HepG2 (cell line): Measurements from ENCODE around the gene TCFL5. TPM values are rescaled to one million over a fixed set of nuclear protein-coding genes. Genes with fewer than 3 reads are reported as not detected.

ENCODE experiments used
- ATF7-NPFF ChIP-seq: sonication (generic); formaldehyde crosslinking; IDR thresholded peaks from 2 replicates; pipeline ENCODE4 v1.8.1; 2023; ENCODE audit warnings: mild to moderate bottlenecking, low read depth, missing genetic modification reagents, moderate library complexity
- BRD4 ChIP-seq: sonication (generic); formaldehyde crosslinking; IDR thresholded peaks from 2 replicates; pipeline ENCODE4 v1.4.0; 2020; ENCODE audit warnings: missing genetic modification reagents
- CENPX ChIP-seq: sonication (generic); formaldehyde crosslinking; IDR thresholded peaks from 2 replicates; pipeline ENCODE4 v1.9.0; 2021; ENCODE audit warnings: mild to moderate bottlenecking, missing genetic modification reagents, moderate library complexity
- FOXK2 ChIP-seq: fragments of 450-650 bp; IDR thresholded peaks from 2 replicates; pipeline ENCODE4 v1.6.1; 2016
- HMG20A ChIP-seq: IDR thresholded peaks from 2 replicates; pipeline ENCODE4 v1.6.1; 2016; ENCODE audit warnings: borderline replicate concordance
- HOXA9 ChIP-seq: sonication (generic); formaldehyde crosslinking; IDR thresholded peaks from 2 replicates; pipeline ENCODE4 v1.8.1; 2022; ENCODE audit warnings: missing genetic modification reagents, mild to moderate bottlenecking, moderate library complexity, borderline replicate concordance
- IRF2 ChIP-seq: IDR thresholded peaks from 2 replicates; pipeline ENCODE4 v1.6.1; 2018; ENCODE audit warnings: missing genetic modification reagents, missing compliant biosample characterization
- JUNB ChIP-seq: sonication (generic); formaldehyde crosslinking; IDR thresholded peaks from 2 replicates; pipeline ENCODE4 v1.8.0; 2022; ENCODE audit warnings: missing genetic modification reagents, mild to moderate bottlenecking, borderline replicate concordance
- KAT2B ChIP-seq: fragments of 150-350 bp; IDR thresholded peaks from 2 replicates; pipeline ENCODE4 v1.6.1; 2014; ENCODE audit warnings: low read depth, low read length, borderline replicate concordance
- KAT8 ChIP-seq: IDR thresholded peaks from 2 replicates; pipeline ENCODE4 v1.6.1; 2016; ENCODE audit warnings: missing genetic modification reagents, missing compliant biosample characterization
- NFIC ChIP-seq: IDR thresholded peaks from 2 replicates; pipeline ENCODE4 v1.6.1; 2012; ENCODE audit warnings: mild to moderate bottlenecking, low read length, inconsistent platforms
- PHF5A ChIP-seq: IDR thresholded peaks from one replicate; pipeline ENCODE4 v1.6.1; 2018; ENCODE audit warnings: low read depth, missing genetic modification reagents; ENCODE audit not compliant: unreplicated experiment
- SOX5 ChIP-seq: IDR thresholded peaks from 2 replicates; pipeline ENCODE4 v1.6.1; 2016; ENCODE audit warnings: borderline replicate concordance
- ZNF232 ChIP-seq: sonication (generic); formaldehyde crosslinking; IDR thresholded peaks from 2 replicates; pipeline ENCODE4 v1.4.0; 2020; ENCODE audit warnings: missing genetic modification reagents, borderline replicate concordance
- ZNF549 ChIP-seq: sonication (generic); formaldehyde crosslinking; IDR thresholded peaks from 2 replicates; pipeline ENCODE4 v1.5.0; 2020; ENCODE audit warnings: missing genetic modification reagents
- ZNF558 ChIP-seq: sonication (generic); formaldehyde crosslinking; IDR thresholded peaks from 2 replicates; pipeline ENCODE4 v1.9.0; 2022; ENCODE audit warnings: mild to moderate bottlenecking, missing genetic modification reagents, borderline replicate concordance
- ZNF577 ChIP-seq: sonication (generic); formaldehyde crosslinking; IDR thresholded peaks from 2 replicates; pipeline ENCODE4 v1.4.0; 2020; ENCODE audit warnings: mild to moderate bottlenecking, low read depth, missing genetic modification reagents, borderline replicate concordance
- ZNF629 ChIP-seq: sonication (generic); formaldehyde crosslinking; conservative IDR thresholded peaks from 2 replicates; pipeline ENCODE4 v1.5.0; 2020; ENCODE audit warnings: missing genetic modification reagents
- ZSCAN22 ChIP-seq: sonication (generic); formaldehyde crosslinking; IDR thresholded peaks from 2 replicates; pipeline ENCODE4 v1.4.0; 2020; ENCODE audit warnings: mild to moderate bottlenecking, missing genetic modification reagents
- ZSCAN30 ChIP-seq: sonication (generic); formaldehyde crosslinking; IDR thresholded peaks from 2 replicates; pipeline ENCODE4 v1.5.0; 2020; ENCODE audit warnings: mild to moderate bottlenecking, missing genetic modification reagents
- polyA plus RNA-seq, 8 experiments: library from polyadenylated mRNA; depleted of rRNA in 3 of 8; stranded (reverse) in 7 of 8; unstranded in 1 of 8; fragments of >200 nt; fragmentation: Illumina TruSeq in 4 of 8; extraction: Trizol in 4 of 8; gene quantifications; 2 replicates each; pipeline versions ENCODE4 v1.2.1 to v1.2.3, GENCODE V29; 2011 to 2016; ENCODE audit warnings: low read depth in 4 of 8, missing spikeins in 1 of 8, mixed read lengths in 1 of 8; ENCODE audit not compliant: insufficient read depth in 1 of 8
- total RNA-seq, 5 experiments: library from RNA; depleted of rRNA; stranded (reverse); fragments of >200 nt; fragmentation: Illumina TruSeq; extraction: Trizol; gene quantifications; 2 replicates each; pipeline ENCODE4 v1.2.3, GENCODE V29; 2016; ENCODE audit warnings: low read depth in 1 of 5
- TF ChIP-seq, protein P1 (sequence below): sonication (generic); formaldehyde crosslinking; IDR thresholded peaks from 2 replicates; pipeline ENCODE4 v1.4.0; 2020; ENCODE audit warnings: missing genetic modification reagents, borderline replicate concordance
- TF ChIP-seq, protein P2 (sequence below): sonication (generic); formaldehyde crosslinking; IDR thresholded peaks from 2 replicates; pipeline ENCODE4 v1.8.0; 2022; ENCODE audit warnings: mild to moderate bottlenecking, missing genetic modification reagents
- TF ChIP-seq, protein P3 (sequence below): sonication (generic); formaldehyde crosslinking; IDR thresholded peaks from 2 replicates; pipeline ENCODE4 v1.8.1; 2023; ENCODE audit warnings: missing genetic modification reagents, inconsistent platforms, borderline replicate concordance
- TF ChIP-seq, protein P4 (sequence below): sonication (generic); formaldehyde crosslinking; IDR thresholded peaks from 2 replicates; pipeline ENCODE4 v1.4.0; 2020; ENCODE audit warnings: missing genetic modification reagents, borderline replicate concordance

TCFL5 gene
- total and polyA plus RNA-seq, 2 of the 13 experiments (the other 11 are each of a cell fraction or from before 2014, with no cell fraction given), result 14.8 to 20.0 TPM

DNA sequence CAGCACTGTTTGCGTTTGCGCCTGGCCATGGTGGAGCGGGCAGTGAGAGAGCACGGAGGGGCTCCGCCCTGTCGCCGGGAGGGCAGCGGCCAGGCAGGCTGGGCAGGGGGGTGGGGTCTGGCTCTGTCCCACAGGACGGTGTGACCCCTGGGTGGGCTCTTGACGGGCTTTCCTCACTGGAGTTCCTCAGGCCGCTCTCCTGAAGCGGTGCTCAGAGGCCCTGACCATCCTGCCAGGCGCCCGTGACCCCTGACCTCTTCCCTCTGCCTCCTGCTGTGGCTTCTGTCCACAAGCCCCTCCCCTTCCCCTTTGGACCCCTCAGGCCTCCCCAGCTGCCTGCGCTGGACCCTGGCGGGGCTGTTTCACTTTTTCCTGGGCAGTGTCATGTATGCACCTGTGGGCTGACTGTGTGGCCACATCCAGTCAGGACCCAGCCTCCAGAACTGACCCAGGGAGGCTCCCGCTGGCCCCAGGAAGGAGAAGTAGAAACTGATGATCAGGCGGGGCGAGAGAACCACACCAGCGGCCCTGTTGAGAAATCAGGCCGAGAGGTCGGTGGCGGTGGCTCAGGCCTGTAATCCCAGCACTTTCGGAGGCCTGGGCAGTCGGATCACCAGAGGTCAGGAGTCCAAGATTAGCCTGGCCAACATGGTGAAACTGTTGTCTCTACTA, 55.8 kb downstream of the TCFL5 start (continued):
- TF ChIP-seq, protein P1, sequence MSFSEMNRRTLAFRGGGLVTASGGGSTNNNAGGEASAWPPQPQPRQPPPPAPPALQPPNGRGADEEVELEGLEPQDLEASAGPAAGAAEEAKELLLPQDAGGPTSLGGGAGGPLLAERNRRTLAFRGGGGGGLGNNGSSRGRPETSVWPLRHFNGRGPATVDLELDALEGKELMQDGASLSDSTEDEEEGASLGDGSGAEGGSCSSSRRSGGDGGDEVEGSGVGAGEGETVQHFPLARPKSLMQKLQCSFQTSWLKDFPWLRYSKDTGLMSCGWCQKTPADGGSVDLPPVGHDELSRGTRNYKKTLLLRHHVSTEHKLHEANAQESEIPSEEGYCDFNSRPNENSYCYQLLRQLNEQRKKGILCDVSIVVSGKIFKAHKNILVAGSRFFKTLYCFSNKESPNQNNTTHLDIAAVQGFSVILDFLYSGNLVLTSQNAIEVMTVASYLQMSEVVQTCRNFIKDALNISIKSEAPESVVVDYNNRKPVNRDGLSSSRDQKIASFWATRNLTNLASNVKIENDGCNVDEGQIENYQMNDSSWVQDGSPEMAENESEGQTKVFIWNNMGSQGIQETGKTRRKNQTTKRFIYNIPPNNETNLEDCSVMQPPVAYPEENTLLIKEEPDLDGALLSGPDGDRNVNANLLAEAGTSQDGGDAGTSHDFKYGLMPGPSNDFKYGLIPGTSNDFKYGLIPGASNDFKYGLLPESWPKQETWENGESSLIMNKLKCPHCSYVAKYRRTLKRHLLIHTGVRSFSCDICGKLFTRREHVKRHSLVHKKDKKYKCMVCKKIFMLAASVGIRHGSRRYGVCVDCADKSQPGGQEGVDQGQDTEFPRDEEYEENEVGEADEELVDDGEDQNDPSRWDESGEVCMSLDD (CRISPR knock-in tag), result peak; percentile 57; the same call in 1 of the 2 replicates
- TF ChIP-seq HMG20A (CRISPR knock-in tag) (peak; percentile 34), PHF5A (no peak), ZNF558 (CRISPR knock-in tag) (peak; percentile 95; the same call in 1 of the 2 replicates), ZSCAN22 (no peak; the same call in 1 of the 2 replicates), ZNF629 (CRISPR knock-in tag) (peak; percentile 12), IRF2 (CRISPR knock-in tag) (peak; percentile 99), HOXA9 (CRISPR knock-in tag) (no peak), ZNF232 (CRISPR knock-in tag) (peak; percentile 86; the same call in 1 of the 2 replicates), FOXK2 (peak; percentile 72; the same call in 1 of the 2 replicates), NFIC (no peak), ZSCAN30 (CRISPR knock-in tag) (no peak; the same call in none of the 2 replicates), ZNF549 (0 out of 2 replicates have a peak, but pooled peaks have one; percentile 45), KAT8 (CRISPR knock-in tag) (peak; percentile 89), BRD4 (peak; percentile 93), KAT2B (no peak), ZNF577 (CRISPR knock-in tag) (0 out of 2 replicates have a peak, but pooled peaks have one; percentile 3), CENPX (no peak), SOX5 (peak; percentile 60), ATF7-NPFF (CRISPR knock-in tag) (peak; percentile 2; the same call in 1 of the 2 replicates), JUNB (no peak)
- TF ChIP-seq, protein P2, sequence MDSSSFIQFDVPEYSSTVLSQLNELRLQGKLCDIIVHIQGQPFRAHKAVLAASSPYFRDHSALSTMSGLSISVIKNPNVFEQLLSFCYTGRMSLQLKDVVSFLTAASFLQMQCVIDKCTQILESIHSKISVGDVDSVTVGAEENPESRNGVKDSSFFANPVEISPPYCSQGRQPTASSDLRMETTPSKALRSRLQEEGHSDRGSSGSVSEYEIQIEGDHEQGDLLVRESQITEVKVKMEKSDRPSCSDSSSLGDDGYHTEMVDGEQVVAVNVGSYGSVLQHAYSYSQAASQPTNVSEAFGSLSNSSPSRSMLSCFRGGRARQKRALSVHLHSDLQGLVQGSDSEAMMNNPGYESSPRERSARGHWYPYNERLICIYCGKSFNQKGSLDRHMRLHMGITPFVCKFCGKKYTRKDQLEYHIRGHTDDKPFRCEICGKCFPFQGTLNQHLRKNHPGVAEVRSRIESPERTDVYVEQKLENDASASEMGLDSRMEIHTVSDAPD (CRISPR knock-in tag), result peak; percentile 94; the same call in 1 of the 2 replicates
- TF ChIP-seq, protein P3, sequence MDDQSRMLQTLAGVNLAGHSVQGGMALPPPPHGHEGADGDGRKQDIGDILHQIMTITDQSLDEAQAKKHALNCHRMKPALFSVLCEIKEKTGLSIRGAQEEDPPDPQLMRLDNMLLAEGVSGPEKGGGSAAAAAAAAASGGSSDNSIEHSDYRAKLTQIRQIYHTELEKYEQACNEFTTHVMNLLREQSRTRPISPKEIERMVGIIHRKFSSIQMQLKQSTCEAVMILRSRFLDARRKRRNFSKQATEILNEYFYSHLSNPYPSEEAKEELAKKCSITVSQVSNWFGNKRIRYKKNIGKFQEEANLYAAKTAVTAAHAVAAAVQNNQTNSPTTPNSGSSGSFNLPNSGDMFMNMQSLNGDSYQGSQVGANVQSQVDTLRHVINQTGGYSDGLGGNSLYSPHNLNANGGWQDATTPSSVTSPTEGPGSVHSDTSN (CRISPR knock-in tag), result peak; percentile 79; the same call in 1 of the 2 replicates
- TF ChIP-seq, protein P4, sequence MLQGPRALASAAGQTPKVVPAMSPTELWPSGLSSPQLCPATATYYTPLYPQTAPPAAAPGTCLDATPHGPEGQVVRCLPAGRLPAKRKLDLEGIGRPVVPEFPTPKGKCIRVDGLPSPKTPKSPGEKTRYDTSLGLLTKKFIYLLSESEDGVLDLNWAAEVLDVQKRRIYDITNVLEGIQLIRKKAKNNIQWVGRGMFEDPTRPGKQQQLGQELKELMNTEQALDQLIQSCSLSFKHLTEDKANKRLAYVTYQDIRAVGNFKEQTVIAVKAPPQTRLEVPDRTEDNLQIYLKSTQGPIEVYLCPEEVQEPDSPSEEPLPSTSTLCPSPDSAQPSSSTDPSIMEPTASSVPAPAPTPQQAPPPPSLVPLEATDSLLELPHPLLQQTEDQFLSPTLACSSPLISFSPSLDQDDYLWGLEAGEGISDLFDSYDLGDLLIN, result peak; percentile 20; the same call in 1 of the 2 replicates
